ENCODE results near the gene MACIR. TPM values are rescaled to one million over a fixed set of nuclear protein-coding genes. Genes with fewer than 3 reads are reported as not detected.

Gene MACIR
- total and polyA plus RNA-seq, 2 donors = 6.0 to 7.6 TPM

GRCh38 chr5:103258957-103259704, 568 bp downstream of the MACIR start:
- WGBS = under 1% methylated on average over 91 of the region's 91 CpGs
- Histone ChIP-seq H3K27ac (ENCODE audit: low read depth in 1 of 2, low read length in 1 of 2) (peak overlapping the region; percentile 91 to 92), H3K4me1 (ENCODE audit: control insufficient read depth in 2 of 2, insufficient read depth in 2 of 2, low read length in 2 of 2) (peaks cover 0 to 6% of the 10 kb centered on the region in 2 donors), H3K36me3 (ENCODE audit: control insufficient read depth in 2 of 2, insufficient read depth in 2 of 2, low read length in 1 of 2) (no peaks in the 10 kb centered on the region), H3K9me3 (ENCODE audit: control insufficient read depth in 2 of 2, insufficient read depth in 1 of 2, low read length in 1 of 2) (no peaks in the 10 kb centered on the region), H3K4me3 (ENCODE audit: low read length in 2 of 2) (peak overlapping the region; percentile 73 to 75), H3K27me3 (ENCODE audit: control insufficient read depth in 2 of 2, insufficient read depth in 1 of 2, low read length in 1 of 2) (peaks cover 0 to 3% of the 10 kb centered on the region in 2 donors)
- peak; percentile 36 to 85 (median 56) for DNase-seq (ENCODE audit: low read depth in 6 of 9, low spot score in 9 of 9)

- WGBS = 3% methylated on average over 20 of the region's 20 CpGs
- H3K27me3 ChIP-seq (ENCODE audit: control insufficient read depth in 2 of 2, insufficient read depth in 1 of 2, low read length in 1 of 2) = peaks cover 0 to 3% of the 10 kb centered on the region in 2 donors
- peak overlapping the region in 1 of 2 donors; percentile 52 for H3K27ac ChIP-seq (ENCODE audit: low read depth in 1 of 2, low read length in 1 of 2)
- H3K4me3 ChIP-seq (ENCODE audit: low read length in 2 of 2) = peak overlapping the region; percentile 73 to 75
- no peaks in the 10 kb centered on the region for H3K36me3 ChIP-seq (ENCODE audit: control insufficient read depth in 2 of 2, insufficient read depth in 2 of 2, low read length in 1 of 2)
- no peaks in the 10 kb centered on the region for H3K9me3 ChIP-seq (ENCODE audit: control insufficient read depth in 2 of 2, insufficient read depth in 1 of 2, low read length in 1 of 2)
- H3K4me1 ChIP-seq (ENCODE audit: control insufficient read depth in 2 of 2, insufficient read depth in 2 of 2, low read length in 2 of 2) = peaks cover 0 to 6% of the 10 kb centered on the region in 2 donors
- DNase-seq (ENCODE audit: low read depth in 6 of 9, low spot score in 9 of 9) = peak in 5 of 9 donors; percentile 4 to 56 (median 16)
These were observed 1.3 kb downstream of the MACIR start for GRCh38 chr5:103259705-103260355.

GRCh38 chr5:103260951-103261350, 2.4 kb downstream of the MACIR start:
- WGBS = 86% methylated on average over 3 of the region's 3 CpGs
- Histone ChIP-seq H3K9me3 (ENCODE audit: control insufficient read depth in 2 of 2, insufficient read depth in 1 of 2, low read length in 1 of 2) (no peaks in the 10 kb centered on the region), H3K27me3 (ENCODE audit: control insufficient read depth in 2 of 2, insufficient read depth in 1 of 2, low read length in 1 of 2) (peaks cover 0 to 3% of the 10 kb centered on the region in 2 donors), H3K27ac (ENCODE audit: low read depth in 1 of 2, low read length in 1 of 2) (no peak overlapping the region), H3K36me3 (ENCODE audit: control insufficient read depth in 2 of 2, insufficient read depth in 2 of 2, low read length in 1 of 2) (no peaks in the 10 kb centered on the region), H3K4me3 (ENCODE audit: low read length in 2 of 2) (no peak overlapping the region), H3K4me1 (ENCODE audit: control insufficient read depth in 2 of 2, insufficient read depth in 2 of 2, low read length in 2 of 2) (peaks cover 0 to 6% of the 10 kb centered on the region in 2 donors)
- no peak for DNase-seq (ENCODE audit: low read depth in 6 of 9, low spot score in 9 of 9)

GRCh38 chr5:103262422-103262871, 3.9 kb downstream of the MACIR start:
- H3K36me3 ChIP-seq (ENCODE audit: control insufficient read depth in 2 of 2, insufficient read depth in 2 of 2, low read length in 1 of 2) = no peaks in the 10 kb centered on the region
- 85% methylated on average over 1 of the region's 1 CpG for WGBS
- no peak for DNase-seq (ENCODE audit: low read depth in 6 of 9, low spot score in 9 of 9)
- peaks cover 0 to 3% of the 10 kb centered on the region in 2 donors for H3K27me3 ChIP-seq (ENCODE audit: control insufficient read depth in 2 of 2, insufficient read depth in 1 of 2, low read length in 1 of 2)
- no peak overlapping the region for H3K4me3 ChIP-seq (ENCODE audit: low read length in 2 of 2)
- no peak overlapping the region for H3K27ac ChIP-seq (ENCODE audit: low read depth in 1 of 2, low read length in 1 of 2)
- H3K9me3 ChIP-seq (ENCODE audit: control insufficient read depth in 2 of 2, insufficient read depth in 1 of 2, low read length in 1 of 2) = no peaks in the 10 kb centered on the region
- peaks cover 0 to 6% of the 10 kb centered on the region in 2 donors for H3K4me1 ChIP-seq (ENCODE audit: control insufficient read depth in 2 of 2, insufficient read depth in 2 of 2, low read length in 2 of 2)

GRCh38 chr5:103263054-103263453, 4.5 kb downstream of the MACIR start:
- no peak for DNase-seq (ENCODE audit: low read depth in 6 of 9, low spot score in 9 of 9)
- 98% methylated on average over 2 of the region's 2 CpGs for WGBS
- no peak overlapping the region for H3K27ac ChIP-seq (ENCODE audit: low read depth in 1 of 2, low read length in 1 of 2)

GRCh38 chr5:103264508-103264907, 5.9 kb downstream of the MACIR start:
- peaks cover 0 to 4% of the 10 kb centered on the region in 2 donors for H3K4me1 ChIP-seq (ENCODE audit: control insufficient read depth in 2 of 2, insufficient read depth in 2 of 2, low read length in 2 of 2)
- no peak overlapping the region for H3K27ac ChIP-seq (ENCODE audit: low read depth in 1 of 2, low read length in 1 of 2)
- H3K9me3 ChIP-seq (ENCODE audit: control insufficient read depth in 2 of 2, insufficient read depth in 1 of 2, low read length in 1 of 2) = no peaks in the 10 kb centered on the region
- no peak overlapping the region for H3K4me3 ChIP-seq (ENCODE audit: low read length in 2 of 2)
- H3K27me3 ChIP-seq (ENCODE audit: control insufficient read depth in 2 of 2, insufficient read depth in 1 of 2, low read length in 1 of 2) = peaks cover 0 to 1% of the 10 kb centered on the region in 2 donors
- H3K36me3 ChIP-seq (ENCODE audit: control insufficient read depth in 2 of 2, insufficient read depth in 2 of 2, low read length in 1 of 2) = no peaks in the 10 kb centered on the region
- DNase-seq (ENCODE audit: low read depth in 6 of 9, low spot score in 9 of 9) = no peak

More at GRCh38 chr5:103263054-103263453, 4.5 kb downstream of the MACIR start:
- no peaks in the 10 kb centered on the region for H3K9me3 ChIP-seq (ENCODE audit: control insufficient read depth in 2 of 2, insufficient read depth in 1 of 2, low read length in 1 of 2)
- no peaks in the 10 kb centered on the region for H3K36me3 ChIP-seq (ENCODE audit: control insufficient read depth in 2 of 2, insufficient read depth in 2 of 2, low read length in 1 of 2)
- H3K4me3 ChIP-seq (ENCODE audit: low read length in 2 of 2) = no peak overlapping the region
- H3K4me1 ChIP-seq (ENCODE audit: control insufficient read depth in 2 of 2, insufficient read depth in 2 of 2, low read length in 2 of 2) = peaks cover 0 to 6% of the 10 kb centered on the region in 2 donors
- peaks cover 0 to 3% of the 10 kb centered on the region in 2 donors for H3K27me3 ChIP-seq (ENCODE audit: control insufficient read depth in 2 of 2, insufficient read depth in 1 of 2, low read length in 1 of 2)

GRCh38 chr5:103270581-103270980, 12.0 kb downstream of the MACIR start:
- Histone ChIP-seq H3K4me1 (ENCODE audit: control insufficient read depth in 2 of 2, insufficient read depth in 2 of 2, low read length in 2 of 2) (no peaks in the 10 kb centered on the region), H3K27ac (ENCODE audit: low read depth in 1 of 2, low read length in 1 of 2) (no peak overlapping the region), H3K36me3 (ENCODE audit: control insufficient read depth in 2 of 2, insufficient read depth in 2 of 2, low read length in 1 of 2) (no peaks in the 10 kb centered on the region), H3K9me3 (ENCODE audit: control insufficient read depth in 2 of 2, insufficient read depth in 1 of 2, low read length in 1 of 2) (no peaks in the 10 kb centered on the region), H3K27me3 (ENCODE audit: control insufficient read depth in 2 of 2, insufficient read depth in 1 of 2, low read length in 1 of 2) (no peaks in the 10 kb centered on the region), H3K4me3 (ENCODE audit: low read length in 2 of 2) (no peak overlapping the region)
- no peak for DNase-seq (ENCODE audit: low read depth in 6 of 9, low spot score in 9 of 9)

- Histone ChIP-seq H3K4me1 (ENCODE audit: control insufficient read depth in 2 of 2, insufficient read depth in 2 of 2, low read length in 2 of 2) (no peaks in the 10 kb centered on the region), H3K27ac (ENCODE audit: low read depth in 1 of 2, low read length in 1 of 2) (no peak overlapping the region), H3K27me3 (ENCODE audit: control insufficient read depth in 2 of 2, insufficient read depth in 1 of 2, low read length in 1 of 2) (no peaks in the 10 kb centered on the region), H3K4me3 (ENCODE audit: low read length in 2 of 2) (no peak overlapping the region), H3K9me3 (ENCODE audit: control insufficient read depth in 2 of 2, insufficient read depth in 1 of 2, low read length in 1 of 2) (no peaks in the 10 kb centered on the region), H3K36me3 (ENCODE audit: control insufficient read depth in 2 of 2, insufficient read depth in 2 of 2, low read length in 1 of 2) (peaks cover 5 to 7% of the 10 kb centered on the region in 2 donors)
- no peak for DNase-seq (ENCODE audit: low read depth in 6 of 9, low spot score in 9 of 9)
- WGBS = 60% methylated on average over 2 of the region's 2 CpGs
These were observed 13.2 kb downstream of the MACIR start for GRCh38 chr5:103271570-103272289.

- Histone ChIP-seq H3K36me3 (ENCODE audit: control insufficient read depth in 2 of 2, insufficient read depth in 2 of 2, low read length in 1 of 2) (peaks cover 5 to 7% of the 10 kb centered on the region in 2 donors), H3K4me3 (ENCODE audit: low read length in 2 of 2) (no peak overlapping the region), H3K27ac (ENCODE audit: low read depth in 1 of 2, low read length in 1 of 2) (no peak overlapping the region), H3K27me3 (ENCODE audit: control insufficient read depth in 2 of 2, insufficient read depth in 1 of 2, low read length in 1 of 2) (no peaks in the 10 kb centered on the region), H3K4me1 (ENCODE audit: control insufficient read depth in 2 of 2, insufficient read depth in 2 of 2, low read length in 2 of 2) (no peaks in the 10 kb centered on the region), H3K9me3 (ENCODE audit: control insufficient read depth in 2 of 2, insufficient read depth in 1 of 2, low read length in 1 of 2) (no peaks in the 10 kb centered on the region)
- no peak for DNase-seq (ENCODE audit: low read depth in 6 of 9, low spot score in 9 of 9)
- WGBS = 90% methylated on average over 2 of the region's 2 CpGs
These were observed 13.8 kb downstream of the MACIR start for GRCh38 chr5:103272377-103272776.
